ENCODE data around the gene PI4KA.

DNA sequence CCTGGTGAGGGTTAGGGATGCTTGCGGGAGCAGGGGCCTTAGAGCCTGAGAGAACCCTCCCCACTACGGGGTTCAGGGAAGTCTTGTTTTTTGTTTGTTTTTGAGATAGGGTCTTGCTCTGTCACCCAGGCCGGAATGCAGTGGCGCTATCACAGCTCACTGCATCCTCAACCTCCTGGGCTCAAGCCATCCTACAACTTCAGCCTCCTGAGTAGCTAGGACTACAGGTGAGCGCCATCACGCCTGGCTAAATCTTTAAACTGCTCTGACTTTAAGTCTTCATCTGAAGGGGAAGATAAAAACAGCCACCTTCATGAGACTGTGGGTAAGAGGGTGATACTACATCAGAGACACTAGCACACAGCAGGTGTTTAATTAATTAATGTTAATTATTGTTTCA, 56.2 kb downstream of the PI4KA start:
- no peak for TF ChIP-seq SPI1 (IDR thresholded peaks at IDR 0.05; ENCODE audit: borderline replicate concordance, low read depth)
- TF ChIP-seq, protein P1, sequence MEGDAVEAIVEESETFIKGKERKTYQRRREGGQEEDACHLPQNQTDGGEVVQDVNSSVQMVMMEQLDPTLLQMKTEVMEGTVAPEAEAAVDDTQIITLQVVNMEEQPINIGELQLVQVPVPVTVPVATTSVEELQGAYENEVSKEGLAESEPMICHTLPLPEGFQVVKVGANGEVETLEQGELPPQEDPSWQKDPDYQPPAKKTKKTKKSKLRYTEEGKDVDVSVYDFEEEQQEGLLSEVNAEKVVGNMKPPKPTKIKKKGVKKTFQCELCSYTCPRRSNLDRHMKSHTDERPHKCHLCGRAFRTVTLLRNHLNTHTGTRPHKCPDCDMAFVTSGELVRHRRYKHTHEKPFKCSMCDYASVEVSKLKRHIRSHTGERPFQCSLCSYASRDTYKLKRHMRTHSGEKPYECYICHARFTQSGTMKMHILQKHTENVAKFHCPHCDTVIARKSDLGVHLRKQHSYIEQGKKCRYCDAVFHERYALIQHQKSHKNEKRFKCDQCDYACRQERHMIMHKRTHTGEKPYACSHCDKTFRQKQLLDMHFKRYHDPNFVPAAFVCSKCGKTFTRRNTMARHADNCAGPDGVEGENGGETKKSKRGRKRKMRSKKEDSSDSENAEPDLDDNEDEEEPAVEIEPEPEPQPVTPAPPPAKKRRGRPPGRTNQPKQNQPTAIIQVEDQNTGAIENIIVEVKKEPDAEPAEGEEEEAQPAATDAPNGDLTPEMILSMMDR (IDR thresholded peaks at IDR 0.05; ENCODE audit: insufficient read depth, low read length) = no peak
- no peak for TF ChIP-seq GABPA (IDR thresholded peaks at IDR 0.05; ENCODE audit: low read depth)
- TF ChIP-seq, protein P2, sequence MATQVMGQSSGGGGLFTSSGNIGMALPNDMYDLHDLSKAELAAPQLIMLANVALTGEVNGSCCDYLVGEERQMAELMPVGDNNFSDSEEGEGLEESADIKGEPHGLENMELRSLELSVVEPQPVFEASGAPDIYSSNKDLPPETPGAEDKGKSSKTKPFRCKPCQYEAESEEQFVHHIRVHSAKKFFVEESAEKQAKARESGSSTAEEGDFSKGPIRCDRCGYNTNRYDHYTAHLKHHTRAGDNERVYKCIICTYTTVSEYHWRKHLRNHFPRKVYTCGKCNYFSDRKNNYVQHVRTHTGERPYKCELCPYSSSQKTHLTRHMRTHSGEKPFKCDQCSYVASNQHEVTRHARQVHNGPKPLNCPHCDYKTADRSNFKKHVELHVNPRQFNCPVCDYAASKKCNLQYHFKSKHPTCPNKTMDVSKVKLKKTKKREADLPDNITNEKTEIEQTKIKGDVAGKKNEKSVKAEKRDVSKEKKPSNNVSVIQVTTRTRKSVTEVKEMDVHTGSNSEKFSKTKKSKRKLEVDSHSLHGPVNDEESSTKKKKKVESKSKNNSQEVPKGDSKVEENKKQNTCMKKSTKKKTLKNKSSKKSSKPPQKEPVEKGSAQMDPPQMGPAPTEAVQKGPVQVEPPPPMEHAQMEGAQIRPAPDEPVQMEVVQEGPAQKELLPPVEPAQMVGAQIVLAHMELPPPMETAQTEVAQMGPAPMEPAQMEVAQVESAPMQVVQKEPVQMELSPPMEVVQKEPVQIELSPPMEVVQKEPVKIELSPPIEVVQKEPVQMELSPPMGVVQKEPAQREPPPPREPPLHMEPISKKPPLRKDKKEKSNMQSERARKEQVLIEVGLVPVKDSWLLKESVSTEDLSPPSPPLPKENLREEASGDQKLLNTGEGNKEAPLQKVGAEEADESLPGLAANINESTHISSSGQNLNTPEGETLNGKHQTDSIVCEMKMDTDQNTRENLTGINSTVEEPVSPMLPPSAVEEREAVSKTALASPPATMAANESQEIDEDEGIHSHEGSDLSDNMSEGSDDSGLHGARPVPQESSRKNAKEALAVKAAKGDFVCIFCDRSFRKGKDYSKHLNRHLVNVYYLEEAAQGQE (IDR thresholded peaks at IDR 0.05; ENCODE audit: insufficient replicate concordance, low read depth) = no peak
- no peak for TF ChIP-seq POLR2AphosphoS5 (IDR thresholded peaks at IDR 0.05; ENCODE audit: low read depth)

Data from HL-60 (cell line).